Subcutaneous adipose tissue (tissue), 4 donors: ENCODE data around the gene CARD14. TPM values are rescaled to one million over a fixed set of nuclear protein-coding genes. Genes with fewer than 3 reads are reported as not detected.

Source experiments
- total RNA-seq, 4 donors: library from RNA; depleted of rRNA; stranded (reverse); fragments of >200 nt; gene quantifications; one replicate each; pipeline ENCODE4 v1.1.0, GENCODE V29; 2016
- TF ChIP-seq, protein P1 (sequence below): fragments of 450-650 bp; IDR thresholded peaks from one replicate; pipeline ENCODE4 v1.5.1; 2016; ENCODE audit warnings: low read depth, mild to moderate bottlenecking, control low read depth, antibody characterized with exemption, moderate library complexity

Gene CARD14
- total RNA-seq, 4 donors from 2014 or later, result 0.34 to 1.3 TPM; not detected in 2

DNA sequence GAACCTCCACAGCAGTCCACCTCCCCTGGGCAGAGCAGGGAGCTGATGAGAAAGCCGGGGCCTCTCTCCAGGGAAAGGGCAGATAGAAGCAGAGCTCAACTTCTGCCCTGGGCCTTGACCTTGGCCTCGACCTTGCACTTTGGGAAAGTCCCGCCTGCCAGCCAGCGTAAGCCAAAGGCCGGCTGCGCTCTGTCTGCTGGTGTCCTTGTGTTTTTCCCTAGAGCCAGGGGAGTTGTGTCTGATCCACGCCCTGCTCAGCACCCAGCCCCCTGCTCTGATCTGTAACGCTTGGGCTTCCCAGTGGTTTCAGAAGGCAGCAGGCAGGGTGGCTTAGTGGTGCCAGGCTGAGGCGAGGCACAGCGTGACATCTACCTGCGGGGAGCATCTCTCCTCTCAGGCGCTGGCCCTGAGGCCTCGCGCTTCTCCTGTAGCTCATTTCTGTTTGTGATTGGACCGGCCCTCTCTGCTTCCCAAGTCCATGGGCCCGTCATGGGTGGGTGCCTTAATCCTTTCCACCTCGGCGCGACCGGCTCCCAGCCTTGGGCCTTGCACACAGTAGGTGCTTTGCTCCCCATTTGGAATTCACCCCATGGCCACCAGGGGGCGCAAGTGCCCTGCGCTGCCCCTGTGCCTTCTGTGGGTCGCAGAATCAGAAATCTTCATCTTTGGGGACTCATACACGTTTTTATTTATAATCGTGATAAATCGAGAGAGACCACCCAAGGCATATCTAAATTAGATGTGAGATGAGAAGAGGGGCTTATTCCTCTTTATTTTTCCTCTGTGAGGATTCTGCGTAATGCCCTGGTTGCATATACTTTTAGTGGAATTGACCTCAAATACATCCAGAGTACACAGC, 26.1 kb downstream of the CARD14 start:
- TF ChIP-seq, protein P1, sequence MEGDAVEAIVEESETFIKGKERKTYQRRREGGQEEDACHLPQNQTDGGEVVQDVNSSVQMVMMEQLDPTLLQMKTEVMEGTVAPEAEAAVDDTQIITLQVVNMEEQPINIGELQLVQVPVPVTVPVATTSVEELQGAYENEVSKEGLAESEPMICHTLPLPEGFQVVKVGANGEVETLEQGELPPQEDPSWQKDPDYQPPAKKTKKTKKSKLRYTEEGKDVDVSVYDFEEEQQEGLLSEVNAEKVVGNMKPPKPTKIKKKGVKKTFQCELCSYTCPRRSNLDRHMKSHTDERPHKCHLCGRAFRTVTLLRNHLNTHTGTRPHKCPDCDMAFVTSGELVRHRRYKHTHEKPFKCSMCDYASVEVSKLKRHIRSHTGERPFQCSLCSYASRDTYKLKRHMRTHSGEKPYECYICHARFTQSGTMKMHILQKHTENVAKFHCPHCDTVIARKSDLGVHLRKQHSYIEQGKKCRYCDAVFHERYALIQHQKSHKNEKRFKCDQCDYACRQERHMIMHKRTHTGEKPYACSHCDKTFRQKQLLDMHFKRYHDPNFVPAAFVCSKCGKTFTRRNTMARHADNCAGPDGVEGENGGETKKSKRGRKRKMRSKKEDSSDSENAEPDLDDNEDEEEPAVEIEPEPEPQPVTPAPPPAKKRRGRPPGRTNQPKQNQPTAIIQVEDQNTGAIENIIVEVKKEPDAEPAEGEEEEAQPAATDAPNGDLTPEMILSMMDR, result no peak

DNA sequence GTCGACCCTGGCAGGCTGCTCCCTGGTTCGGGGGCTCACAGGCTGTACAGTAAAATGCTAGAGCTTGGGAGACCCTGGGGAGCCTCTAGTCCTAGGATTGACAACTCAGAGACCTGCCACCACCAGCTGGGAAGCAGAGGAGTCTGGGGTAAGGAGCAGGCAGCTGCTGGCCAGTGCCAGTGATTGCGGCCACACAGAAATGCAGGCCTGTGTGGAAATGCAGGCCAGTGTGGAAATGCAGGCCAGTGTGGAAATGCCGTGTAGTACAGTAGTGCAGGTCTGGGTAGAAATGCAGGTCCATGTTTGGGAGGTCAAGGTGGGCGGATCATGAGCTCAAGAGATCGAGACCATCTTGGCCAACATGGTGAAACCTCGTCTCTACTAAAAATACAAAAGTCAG, 26.8 kb downstream of the CARD14 start:
- TF ChIP-seq, protein P1, result no peak

DNA sequence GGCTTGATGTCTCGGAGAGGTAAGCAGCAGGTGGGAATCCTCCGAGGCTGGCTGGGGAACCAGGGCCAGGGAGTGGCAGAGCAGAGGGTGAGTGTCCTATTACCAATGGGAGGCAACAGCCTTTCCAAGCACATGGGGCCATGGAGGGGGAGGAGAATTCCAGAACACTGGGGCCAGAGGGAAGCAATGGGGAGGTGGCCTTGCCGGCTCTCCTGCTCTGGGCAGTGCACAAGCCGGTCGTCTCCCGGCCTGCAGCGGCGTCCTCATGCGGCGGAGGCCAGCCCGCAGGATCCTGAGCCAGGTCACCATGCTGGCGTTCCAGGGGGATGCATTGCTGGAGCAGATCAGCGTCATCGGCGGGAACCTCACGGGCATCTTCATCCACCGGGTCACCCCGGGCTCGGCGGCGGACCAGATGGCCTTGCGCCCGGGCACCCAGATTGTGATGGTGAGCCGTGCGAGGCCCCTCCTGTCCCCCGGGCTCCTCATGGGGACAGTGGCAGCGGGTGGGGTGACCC, 28.4 kb downstream of the CARD14 start:
- TF ChIP-seq, protein P1, result no peak

DNA sequence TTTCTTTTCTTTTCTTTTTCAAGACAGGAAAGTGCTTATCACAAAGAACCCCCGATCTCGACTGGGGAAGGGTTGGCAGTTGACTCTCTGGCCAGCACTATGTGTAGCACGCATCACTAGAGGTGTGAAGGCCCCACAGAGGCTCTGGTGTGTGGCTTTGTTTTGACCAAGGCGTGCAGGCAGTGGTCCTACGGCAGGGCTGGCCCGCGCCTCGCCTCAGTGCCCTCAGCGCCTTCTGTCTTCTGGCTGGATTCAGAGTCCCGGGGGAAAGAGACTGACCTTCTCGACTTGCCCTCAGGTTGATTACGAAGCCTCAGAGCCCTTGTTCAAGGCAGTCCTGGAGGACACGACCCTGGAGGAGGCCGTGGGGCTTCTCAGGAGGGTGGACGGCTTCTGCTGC, 31.6 kb downstream of the CARD14 start:
- TF ChIP-seq, protein P1, result no peak

DNA sequence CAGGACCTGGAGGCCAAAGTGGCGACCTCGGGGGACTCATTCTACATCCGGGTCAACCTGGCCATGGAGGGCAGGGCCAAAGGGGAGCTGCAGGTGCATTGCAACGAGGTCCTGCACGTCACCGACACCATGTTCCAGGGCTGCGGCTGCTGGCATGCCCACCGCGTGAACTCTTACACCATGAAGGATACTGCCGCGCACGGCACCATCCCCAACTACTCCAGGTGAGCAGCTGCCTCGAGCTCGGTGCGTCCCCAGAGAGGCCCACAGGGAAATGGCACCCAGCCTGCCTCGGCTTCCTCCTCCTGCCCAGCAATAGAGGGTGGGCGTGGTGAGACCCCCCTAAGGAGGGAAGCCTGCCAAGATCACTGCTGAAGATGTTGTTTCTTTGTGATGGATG, 32.4 kb downstream of the CARD14 start:
- TF ChIP-seq, protein P1, result no peak

DNA sequence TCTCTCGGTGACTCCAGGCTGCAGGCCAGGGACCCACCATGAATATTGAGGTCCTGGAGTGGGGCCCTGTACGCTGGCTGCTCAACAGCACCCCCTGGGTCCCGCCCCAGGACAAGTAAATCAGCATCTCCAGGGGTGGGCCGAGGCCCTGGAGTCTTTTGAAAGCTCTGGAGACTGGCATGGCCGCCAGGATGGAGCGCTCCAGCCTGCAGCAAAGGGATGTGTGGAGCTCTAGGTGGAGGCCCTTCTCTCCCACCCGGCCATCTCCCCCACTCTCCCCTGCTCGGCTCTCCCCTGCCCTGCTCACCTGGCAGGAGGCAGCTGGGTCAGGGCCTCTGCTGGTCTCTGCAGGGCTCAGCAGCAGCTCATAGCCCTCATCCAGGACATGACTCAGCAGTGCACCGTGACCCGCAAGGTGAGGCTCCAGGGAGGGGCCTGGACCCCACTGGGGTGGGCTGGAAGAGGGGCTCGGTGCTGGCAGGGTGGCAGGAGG, 33.7 kb downstream of the CARD14 start:
- TF ChIP-seq, protein P1, result no peak

DNA sequence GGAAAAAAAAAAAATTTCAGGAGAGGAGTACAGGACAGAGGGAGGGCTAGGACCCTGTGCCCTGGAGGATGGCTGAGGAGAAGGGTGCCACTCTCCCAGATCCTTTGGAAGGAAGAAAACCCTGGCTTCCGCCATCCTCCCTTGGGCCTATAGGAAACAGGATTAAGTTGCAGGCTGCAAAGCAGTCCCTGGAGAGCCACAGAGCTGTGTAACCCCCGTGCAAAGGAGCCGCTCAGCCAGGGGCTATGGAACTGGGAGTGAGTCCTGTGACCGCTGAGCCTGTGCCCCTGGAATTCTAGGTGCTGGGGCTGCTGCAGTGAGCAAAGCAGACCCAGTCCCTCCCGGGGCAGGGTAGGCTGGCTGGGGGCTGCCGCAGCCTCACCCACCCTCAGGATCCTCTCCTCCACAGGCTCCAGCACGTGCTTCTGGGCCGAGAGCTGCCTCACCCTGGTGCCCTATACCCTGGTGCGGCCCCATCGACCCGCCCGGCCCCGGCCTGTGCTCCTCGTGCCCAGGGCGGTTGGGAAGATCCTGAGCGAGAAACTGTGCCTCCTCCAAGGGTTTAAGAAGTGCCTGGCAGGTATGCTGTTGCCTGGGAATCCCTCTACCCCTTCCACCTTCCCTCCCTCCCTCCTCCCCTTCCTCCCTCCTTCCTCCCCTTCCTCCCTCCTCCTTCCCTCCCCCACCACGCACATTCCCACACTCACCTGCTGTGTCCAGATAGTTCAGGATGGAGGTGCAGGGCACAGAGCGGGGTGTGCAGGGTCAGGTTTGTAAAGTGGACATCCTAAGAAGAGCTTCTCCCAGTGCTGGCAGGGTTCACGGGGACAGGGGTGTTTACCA, 35.0 kb downstream of the CARD14 start:
- TF ChIP-seq, protein P1, result no peak
